ENCODE data around the gene NAT14. TPM values are rescaled to one million over a fixed set of nuclear protein-coding genes. Genes with fewer than 3 reads are reported as not detected.

Gene NAT14
- total RNA-seq, 1 donor, result 18.1 TPM

DNA sequence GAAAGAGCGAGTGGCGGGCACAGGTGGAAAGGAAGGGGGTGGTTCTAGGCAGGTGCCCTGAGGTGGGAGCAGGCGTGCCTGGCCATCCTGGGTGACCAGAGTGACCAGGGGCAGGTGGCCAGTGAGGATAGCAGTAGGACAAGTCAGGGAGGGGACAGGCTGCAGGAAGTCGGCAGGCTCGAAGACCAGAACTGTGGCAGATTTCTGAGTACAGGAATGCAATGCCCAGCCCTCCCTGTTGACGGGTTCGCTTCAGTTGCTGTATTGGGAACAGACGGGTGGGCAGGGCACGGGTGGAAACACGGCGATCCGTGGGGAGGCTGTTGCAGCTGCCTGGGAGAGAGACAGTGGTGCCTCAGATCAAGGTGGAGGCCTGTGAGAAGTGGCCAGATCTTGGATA, 6.6 kb upstream of the NAT14 start:
- TF ChIP-seq, protein P1, sequence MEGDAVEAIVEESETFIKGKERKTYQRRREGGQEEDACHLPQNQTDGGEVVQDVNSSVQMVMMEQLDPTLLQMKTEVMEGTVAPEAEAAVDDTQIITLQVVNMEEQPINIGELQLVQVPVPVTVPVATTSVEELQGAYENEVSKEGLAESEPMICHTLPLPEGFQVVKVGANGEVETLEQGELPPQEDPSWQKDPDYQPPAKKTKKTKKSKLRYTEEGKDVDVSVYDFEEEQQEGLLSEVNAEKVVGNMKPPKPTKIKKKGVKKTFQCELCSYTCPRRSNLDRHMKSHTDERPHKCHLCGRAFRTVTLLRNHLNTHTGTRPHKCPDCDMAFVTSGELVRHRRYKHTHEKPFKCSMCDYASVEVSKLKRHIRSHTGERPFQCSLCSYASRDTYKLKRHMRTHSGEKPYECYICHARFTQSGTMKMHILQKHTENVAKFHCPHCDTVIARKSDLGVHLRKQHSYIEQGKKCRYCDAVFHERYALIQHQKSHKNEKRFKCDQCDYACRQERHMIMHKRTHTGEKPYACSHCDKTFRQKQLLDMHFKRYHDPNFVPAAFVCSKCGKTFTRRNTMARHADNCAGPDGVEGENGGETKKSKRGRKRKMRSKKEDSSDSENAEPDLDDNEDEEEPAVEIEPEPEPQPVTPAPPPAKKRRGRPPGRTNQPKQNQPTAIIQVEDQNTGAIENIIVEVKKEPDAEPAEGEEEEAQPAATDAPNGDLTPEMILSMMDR (IDR thresholded peaks at IDR 0.05; ENCODE audit: insufficient read depth, low read depth, low read length), result no peak
- H3K4me3 ChIP-seq (ENCODE audit: low read depth, low read length), result no peak overlapping the region
- DNase-seq (ENCODE audit: low read depth), result no peak

DNA sequence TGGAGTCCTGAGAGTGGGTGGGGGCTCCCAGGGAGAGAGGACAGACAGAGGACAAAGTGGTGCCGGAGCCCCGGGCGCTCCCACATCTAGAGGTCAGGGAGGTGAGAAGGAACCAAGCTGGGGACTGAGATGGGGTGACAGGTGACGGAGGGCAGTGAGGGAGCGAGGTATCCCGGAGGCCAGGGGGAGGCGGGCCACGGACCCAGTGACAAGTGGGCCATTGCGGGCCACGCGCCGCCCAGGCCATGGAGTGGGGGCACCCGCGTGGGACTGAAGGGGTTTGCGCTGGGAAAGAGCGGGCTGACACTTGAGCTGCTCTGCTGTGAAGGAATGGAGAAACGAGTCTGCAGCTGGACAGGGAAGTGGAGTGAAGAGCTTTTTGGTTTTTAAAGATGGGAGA, 5.9 kb upstream of the NAT14 start:
- no peak for DNase-seq (ENCODE audit: low read depth)
- TF ChIP-seq, protein P1 (IDR thresholded peaks at IDR 0.05; ENCODE audit: insufficient read depth, low read depth, low read length), result no peak
- no peak overlapping the region for H3K4me3 ChIP-seq (ENCODE audit: low read depth, low read length)

DNA sequence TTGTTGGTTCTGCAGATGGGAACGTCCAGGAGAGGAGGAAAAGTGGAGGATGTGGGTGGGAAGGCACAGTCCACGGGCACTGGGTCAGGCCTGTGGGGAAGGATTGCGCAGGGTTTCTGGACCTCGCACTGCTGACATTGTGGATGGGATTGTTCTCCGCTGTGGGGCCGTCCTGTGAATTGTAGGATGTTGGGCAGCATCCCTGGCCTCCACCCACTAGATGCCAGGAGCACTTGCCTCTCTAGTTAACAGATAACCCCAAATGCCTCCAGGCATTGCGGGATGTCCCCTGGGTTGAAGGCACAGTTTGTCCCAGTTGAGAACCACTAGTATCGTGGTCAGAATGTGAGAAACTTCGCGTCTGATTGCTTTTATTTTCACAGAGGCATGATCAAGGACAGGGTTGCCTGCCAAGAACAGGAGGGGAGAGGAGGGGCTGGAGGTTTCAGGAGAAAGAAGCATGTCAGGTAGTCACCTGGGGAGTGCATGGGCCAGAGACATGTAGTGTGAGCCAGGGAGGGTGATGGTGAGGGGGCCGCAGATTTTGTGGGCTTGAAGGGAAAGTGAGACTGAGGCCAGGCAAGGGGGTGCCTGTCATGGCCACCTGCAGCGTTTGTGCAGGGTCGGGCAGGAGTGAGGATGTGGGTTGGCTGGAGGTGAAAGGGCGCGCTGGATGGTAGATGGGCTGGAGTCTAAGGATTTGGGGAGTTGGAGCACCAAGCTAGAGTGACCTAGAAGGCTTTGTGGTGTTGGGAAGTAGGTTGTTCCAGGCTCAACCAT, 5.3 kb upstream of the NAT14 start:
- TF ChIP-seq, protein P1 (IDR thresholded peaks at IDR 0.05; ENCODE audit: insufficient read depth, low read depth, low read length), result no peak
- H3K4me3 ChIP-seq (ENCODE audit: low read depth, low read length), result no peak overlapping the region
- no peak for DNase-seq (ENCODE audit: low read depth)

DNA sequence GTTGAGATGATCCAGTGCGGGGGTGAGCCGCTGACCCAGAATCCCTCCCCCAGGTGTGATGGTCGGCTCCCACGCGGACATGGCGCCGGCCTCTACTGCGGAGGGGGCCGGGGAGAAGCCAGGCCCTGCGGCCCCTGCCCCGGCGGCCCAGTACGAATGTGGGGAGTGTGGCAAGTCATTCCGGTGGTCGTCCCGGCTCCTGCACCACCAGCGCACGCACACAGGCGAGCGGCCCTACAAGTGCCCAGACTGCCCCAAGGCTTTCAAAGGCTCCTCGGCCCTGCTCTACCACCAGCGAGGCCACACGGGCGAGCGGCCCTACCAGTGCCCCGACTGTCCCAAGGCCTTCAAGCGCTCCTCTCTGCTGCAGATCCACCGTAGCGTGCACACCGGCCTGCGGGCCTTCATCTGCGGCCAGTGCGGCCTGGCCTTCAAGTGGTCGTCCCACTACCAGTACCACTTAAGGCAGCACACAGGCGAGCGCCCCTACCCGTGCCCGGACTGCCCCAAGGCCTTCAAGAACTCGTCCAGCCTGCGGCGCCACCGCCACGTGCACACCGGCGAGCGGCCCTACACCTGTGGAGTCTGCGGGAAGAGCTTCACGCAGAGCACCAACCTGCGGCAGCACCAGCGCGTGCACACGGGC, 3.7 kb upstream of the NAT14 start:
- H3K4me3 ChIP-seq (ENCODE audit: low read depth, low read length), result no peak overlapping the region
- TF ChIP-seq, protein P1 (IDR thresholded peaks at IDR 0.05; ENCODE audit: insufficient read depth, low read depth, low read length), result no peak
- DNase-seq (ENCODE audit: low read depth), result no peak

DNA sequence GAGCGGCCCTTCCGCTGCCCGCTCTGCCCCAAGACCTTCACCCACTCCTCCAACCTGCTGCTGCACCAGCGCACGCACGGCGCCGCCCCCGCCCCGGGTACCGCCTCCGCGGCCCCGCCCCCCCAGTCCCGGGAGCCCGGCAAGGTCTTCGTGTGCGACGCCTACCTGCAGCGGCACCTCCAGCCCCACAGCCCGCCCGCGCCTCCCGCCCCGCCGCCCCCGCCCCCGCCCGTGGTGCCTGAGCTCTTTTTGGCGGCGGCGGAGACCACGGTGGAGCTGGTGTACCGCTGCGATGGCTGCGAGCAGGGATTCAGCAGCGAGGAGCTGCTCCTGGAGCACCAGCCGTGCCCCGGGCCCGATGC, 3.2 kb upstream of the NAT14 start:
- H3K4me3 ChIP-seq (ENCODE audit: low read depth, low read length), result no peak overlapping the region
- DNase-seq (ENCODE audit: low read depth), result no peak
- TF ChIP-seq, protein P1 (IDR thresholded peaks at IDR 0.05; ENCODE audit: insufficient read depth, low read depth, low read length), result no peak

DNA sequence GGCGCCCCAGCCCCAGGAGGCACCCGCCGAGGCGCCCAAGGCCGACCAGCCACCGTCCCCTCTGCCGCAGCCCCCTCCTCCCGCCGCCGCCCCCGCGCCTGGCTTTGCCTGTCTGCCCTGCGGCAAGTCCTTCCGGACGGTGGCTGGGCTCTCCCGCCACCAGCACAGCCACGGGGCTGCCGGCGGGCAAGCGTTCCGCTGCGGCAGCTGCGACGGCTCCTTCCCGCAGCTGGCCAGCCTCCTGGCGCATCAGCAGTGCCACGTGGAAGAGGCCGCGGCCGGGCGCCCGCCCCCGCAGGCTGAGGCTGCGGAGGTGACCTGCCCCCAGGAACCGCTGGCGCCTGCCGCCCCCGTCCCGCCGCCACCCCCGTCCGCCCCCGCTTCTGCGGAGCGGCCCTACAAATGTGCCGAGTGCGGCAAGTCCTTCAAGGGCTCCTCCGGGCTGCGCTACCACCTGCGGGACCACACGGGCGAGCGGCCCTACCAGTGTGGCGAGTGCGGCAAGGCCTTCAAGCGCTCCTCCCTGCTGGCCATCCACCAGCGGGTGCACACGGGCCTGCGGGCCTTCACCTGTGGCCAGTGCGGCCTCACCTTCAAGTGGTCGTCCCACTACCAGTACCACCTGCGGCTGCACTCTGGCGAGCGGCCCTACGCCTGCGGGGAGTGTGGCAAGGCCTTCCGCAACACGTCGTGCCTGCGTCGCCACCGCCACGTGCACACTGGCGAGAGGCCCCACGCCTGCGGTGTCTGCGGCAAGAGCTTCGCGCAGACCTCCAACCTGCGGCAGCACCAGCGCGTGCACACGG, 2.6 kb upstream of the NAT14 start:
- DNase-seq (ENCODE audit: low read depth), result no peak
- TF ChIP-seq, protein P1 (IDR thresholded peaks at IDR 0.05; ENCODE audit: insufficient read depth, low read depth, low read length), result no peak
- no peak overlapping the region for H3K4me3 ChIP-seq (ENCODE audit: low read depth, low read length)

Measured in fibroblast of villous mesenchyme (primary cell).